H9 (cell line): Measurements from ENCODE around the gene PNKD. TPM values are rescaled to one million over a fixed set of nuclear protein-coding genes. Genes with fewer than 3 reads are reported as not detected.

Experiments
- DNase-seq: peaks from one replicate; pipeline ENCODE4 v3.0.0-alpha.2; 2017
- H2AFZ ChIP-seq: one replicate; pipeline ENCODE4 v1.6.1; 2013; ENCODE audit warnings: mild to moderate bottlenecking, low read length, control low read depth, moderate library complexity
- H2AK5ac ChIP-seq: 2 replicates; pipeline ENCODE4 v1.6.1; 2013; ENCODE audit warnings: low read length, control low read depth, mixed read lengths; ENCODE audit not compliant: insufficient read length
- H2BK120ac ChIP-seq: one replicate; pipeline ENCODE4 v1.6.1; 2013; ENCODE audit warnings: low read depth, mild to moderate bottlenecking, low read length, control low read depth, inconsistent platforms; ENCODE audit not compliant: poor library complexity, severe bottlenecking
- H2BK12ac ChIP-seq: 2 replicates; pipeline ENCODE4 v1.6.1; 2013; ENCODE audit warnings: low read length, control low read depth, mixed read lengths, low read depth; ENCODE audit not compliant: insufficient read length
- H2BK15ac ChIP-seq: 2 replicates; pipeline ENCODE4 v1.6.1; 2013; ENCODE audit warnings: low read depth, low read length, control low read depth
- H2BK20ac ChIP-seq: one replicate; pipeline ENCODE4 v1.6.1; 2013; ENCODE audit warnings: low read depth, mild to moderate bottlenecking, low read length, control low read depth, inconsistent platforms; ENCODE audit not compliant: poor library complexity, severe bottlenecking
- H2BK5ac ChIP-seq: 2 replicates; pipeline ENCODE4 v1.6.1; 2013; ENCODE audit warnings: low read length, control low read depth, mixed read lengths; ENCODE audit not compliant: insufficient read length
- H3K14ac ChIP-seq: 2 replicates; pipeline ENCODE4 v1.6.1; 2013; ENCODE audit warnings: low read length, control low read depth; ENCODE audit not compliant: insufficient read depth
- H3K18ac ChIP-seq: 2 replicates; pipeline ENCODE4 v1.6.1; 2013; ENCODE audit warnings: low read depth, mild to moderate bottlenecking, mixed read lengths, low read length, control low read depth; ENCODE audit not compliant: insufficient read length
- H3K23ac ChIP-seq: 2 replicates; pipeline ENCODE4 v1.6.1; 2013; ENCODE audit warnings: low read length, control low read depth, mixed read lengths, low read depth; ENCODE audit not compliant: insufficient read length
- H3K23me2 ChIP-seq: 2 replicates; pipeline ENCODE4 v1.6.1; 2013; ENCODE audit warnings: low read depth, mild to moderate bottlenecking, mixed read lengths, low read length, control low read depth; ENCODE audit not compliant: insufficient read length, poor library complexity, severe bottlenecking
- H3K27ac ChIP-seq: 2 replicates; pipeline ENCODE4 v1.5.1; 2013; ENCODE audit warnings: low read length, control low read depth, mixed read lengths, low read depth; ENCODE audit not compliant: insufficient read length
- H3K27me3 ChIP-seq: 2 replicates; pipeline ENCODE4 v1.6.1; 2013; ENCODE audit warnings: low read length, control low read depth, inconsistent platforms; ENCODE audit not compliant: insufficient read depth
- H3K4ac ChIP-seq: 2 replicates; pipeline ENCODE4 v1.6.1; 2013; ENCODE audit warnings: low read depth, mild to moderate bottlenecking, control low read depth, inconsistent platforms, low read length, moderate library complexity
- H3K4me1 ChIP-seq: 2 replicates; pipeline ENCODE4 v1.6.1; 2013; ENCODE audit warnings: low read length, control low read depth, inconsistent platforms; ENCODE audit not compliant: insufficient read depth
- H3K4me2 ChIP-seq: 2 replicates; pipeline ENCODE4 v1.6.1; 2013; ENCODE audit warnings: low read length, control low read depth, mixed read lengths; ENCODE audit not compliant: insufficient read length, insufficient read depth
- H3K56ac ChIP-seq: 2 replicates; pipeline ENCODE4 v1.6.1; 2013; ENCODE audit warnings: low read depth, mild to moderate bottlenecking, mixed read lengths, low read length, control low read depth; ENCODE audit not compliant: insufficient read length
- H3K79me1 ChIP-seq: 2 replicates; pipeline ENCODE4 v1.6.1; 2013; ENCODE audit warnings: low read depth, mild to moderate bottlenecking, moderate library complexity, low read length, control low read depth, inconsistent platforms; ENCODE audit not compliant: insufficient read depth, poor library complexity, severe bottlenecking
- H3K79me2 ChIP-seq: 2 replicates; pipeline ENCODE4 v1.6.1; 2013; ENCODE audit warnings: low read length, control low read depth, inconsistent platforms; ENCODE audit not compliant: insufficient read depth
- H3K9ac ChIP-seq: 2 replicates; pipeline ENCODE4 v1.6.1; 2013; ENCODE audit warnings: low read length, control low read depth, mixed read lengths; ENCODE audit not compliant: insufficient read length; ENCODE audit errors: extremely low read depth
- H3K9me3 ChIP-seq: one replicate; pipeline ENCODE4 v1.6.1; 2013; ENCODE audit warnings: low read depth, low read length, inconsistent platforms; ENCODE audit not compliant: control insufficient read depth
- H3T11ph ChIP-seq: one replicate; pipeline ENCODE4 v1.6.1; 2013; ENCODE audit warnings: mild to moderate bottlenecking, low read length, control low read depth, inconsistent platforms
- H4K20me1 ChIP-seq: one replicate; pipeline ENCODE4 v1.6.1; 2013; ENCODE audit not compliant: control insufficient read depth, insufficient read length, insufficient read depth
- H4K5ac ChIP-seq: 2 replicates; pipeline ENCODE4 v1.6.1; 2013; ENCODE audit warnings: low read depth, mild to moderate bottlenecking, mixed read lengths, low read length, control low read depth; ENCODE audit not compliant: insufficient read length
- H4K8ac ChIP-seq: replicated peaks from 2 replicates; pipeline ENCODE4 v1.6.1; 2013; ENCODE audit warnings: low read length, control low read depth, mixed read lengths, low read depth; ENCODE audit not compliant: insufficient read length
- H4K91ac ChIP-seq: 2 replicates; pipeline ENCODE4 v1.6.1; 2013; ENCODE audit warnings: low read depth, mild to moderate bottlenecking, moderate library complexity, mixed read lengths, low read length, control low read depth; ENCODE audit not compliant: insufficient read length
- H3K27ac Mint-ChIP-seq, 3 experiments: 2 replicates in 2 of 3; 3 replicates in 1 of 3; pipeline ENCODE4 v1.8.0; 2020 to 2021; ENCODE audit warnings: mixed read lengths in 3 of 3, mild to moderate bottlenecking in 1 of 3, moderate library complexity in 1 of 3
- H3K27me3 Mint-ChIP-seq: 2 replicates; pipeline ENCODE4 v1.8.0; 2021; ENCODE audit warnings: low read depth, mild to moderate bottlenecking, moderate library complexity, mixed read lengths
- H3K36me3 Mint-ChIP-seq, 3 experiments: 2 replicates in 2 of 3; 3 replicates in 1 of 3; pipeline ENCODE4 v1.8.0; 2020 to 2021; ENCODE audit warnings: low read depth in 3 of 3, mixed read lengths in 3 of 3; ENCODE audit not compliant: insufficient read depth in 1 of 3
- H3K4me1 Mint-ChIP-seq, 2 experiments: 2 replicates each; pipeline ENCODE4 v1.8.0; 2020; ENCODE audit warnings: mixed read lengths in 2 of 2
- H3K4me3 Mint-ChIP-seq, 2 experiments: 2 replicates in 1 of 2; 3 replicates in 1 of 2; pipeline ENCODE4 v1.8.0; 2020 to 2021; ENCODE audit warnings: mild to moderate bottlenecking in 2 of 2, mixed read lengths in 2 of 2, moderate library complexity in 1 of 2
- H3K9me3 Mint-ChIP-seq, 2 experiments: 2 replicates in 1 of 2; 3 replicates in 1 of 2; pipeline ENCODE4 v1.8.0; 2020; ENCODE audit warnings: mild to moderate bottlenecking in 2 of 2, mixed read lengths in 2 of 2, moderate library complexity in 1 of 2
- WGBS: extraction: QIAGEN DNeasy Blood & Tissue Kit; methylation state at CpG from one replicate; pipeline ENCODE4 v1.1.7; 2013; ENCODE audit warnings: missing lambda C conversion rate, low lambda C conversion rate, mixed read lengths; ENCODE audit not compliant: insufficient read length; ENCODE audit errors: extremely low coverage; 5-methylcytosine and 5-hydroxymethylcytosine counted together
- total RNA-seq: library from RNA; stranded (reverse); gene quantifications from 2 replicates; pipeline ENCODE4 v1.2.1, GENCODE V29; 2021
- TF ChIP-seq, protein P1 (sequence below): fragments of 200-600 bp; sonication (generic); conservative IDR thresholded peaks from 3 replicates; pipeline ENCODE4 v1.8.0; 2021; ENCODE audit warnings: antibody characterized with exemption, mild to moderate bottlenecking

PNKD gene
- total RNA-seq, 1 experiment from 2014 or later, result 31.6 TPM

DNA sequence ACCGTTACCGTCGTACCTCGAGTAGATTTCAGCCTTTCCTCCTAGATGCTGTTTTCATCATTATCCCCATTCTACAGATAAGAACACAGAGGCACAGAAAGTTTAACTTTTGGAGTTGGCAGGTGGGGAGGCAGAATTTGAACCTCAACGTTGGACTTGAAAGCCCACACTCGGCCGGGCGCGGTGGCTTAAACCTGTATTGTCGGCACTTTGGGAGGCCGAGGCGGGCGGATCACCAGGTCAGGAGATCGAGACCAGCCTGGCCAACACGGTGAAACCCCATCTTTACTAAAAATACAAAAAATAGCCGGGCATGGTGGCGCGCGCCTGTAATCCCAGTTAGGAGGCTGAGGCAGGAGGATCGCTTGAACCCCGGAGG lies 97.8 kb downstream of the PNKD start:
- Histone ChIP-seq H3K27me3 (no peaks in the 10 kb centered on the region), H2BK5ac (no peak overlapping the region), H3K14ac (0 out of 2 replicates have a peak overlapping the region, but pooled peaks have one; percentile 61), H4K91ac (no peak overlapping the region), H4K8ac (no peak overlapping the region), H3K79me2 (no peaks in the 10 kb centered on the region), H2AK5ac (no peak overlapping the region), H3K79me1 (no peaks in the 10 kb centered on the region), H2BK15ac (no peak overlapping the region; the same call in 1 of the 2 replicates), H3K23ac (no peak overlapping the region), H3K4me2 (peak overlapping the region; percentile 57), H3K4me1 (no peaks in the 10 kb centered on the region), H3K18ac (no peak overlapping the region), H3T11ph (no peak overlapping the region), H3K23me2 (no peaks in the 10 kb centered on the region), H4K5ac (no peak overlapping the region), H3K27ac (no peak overlapping the region), H2BK120ac (no peak overlapping the region), H2BK12ac (no peak overlapping the region), H3K4ac (no peak overlapping the region), H3K56ac (no peak overlapping the region), H4K20me1 (no peaks in the 10 kb centered on the region), H3K9me3 (no peaks in the 10 kb centered on the region), H3K9ac (no peak overlapping the region), H2AFZ (no peak overlapping the region), H2BK20ac (no peak overlapping the region)
- Mint-ChIP-seq H3K36me3 (no peaks in the 10 kb centered on the region), H3K9me3 (no peaks in the 10 kb centered on the region; a peak in 1 of 5 replicates), H3K27ac (no peak overlapping the region), H3K4me1 (peaks cover 9% of the 10 kb centered on the region in 2 experiments), H3K4me3 (peak overlapping the region; percentile 76 to 82), H3K27me3 (peaks cover 4% of the 10 kb centered on the region; the same call in 1 of the 2 replicates)
- DNase-seq, result no peak
- TF ChIP-seq, protein P1, sequence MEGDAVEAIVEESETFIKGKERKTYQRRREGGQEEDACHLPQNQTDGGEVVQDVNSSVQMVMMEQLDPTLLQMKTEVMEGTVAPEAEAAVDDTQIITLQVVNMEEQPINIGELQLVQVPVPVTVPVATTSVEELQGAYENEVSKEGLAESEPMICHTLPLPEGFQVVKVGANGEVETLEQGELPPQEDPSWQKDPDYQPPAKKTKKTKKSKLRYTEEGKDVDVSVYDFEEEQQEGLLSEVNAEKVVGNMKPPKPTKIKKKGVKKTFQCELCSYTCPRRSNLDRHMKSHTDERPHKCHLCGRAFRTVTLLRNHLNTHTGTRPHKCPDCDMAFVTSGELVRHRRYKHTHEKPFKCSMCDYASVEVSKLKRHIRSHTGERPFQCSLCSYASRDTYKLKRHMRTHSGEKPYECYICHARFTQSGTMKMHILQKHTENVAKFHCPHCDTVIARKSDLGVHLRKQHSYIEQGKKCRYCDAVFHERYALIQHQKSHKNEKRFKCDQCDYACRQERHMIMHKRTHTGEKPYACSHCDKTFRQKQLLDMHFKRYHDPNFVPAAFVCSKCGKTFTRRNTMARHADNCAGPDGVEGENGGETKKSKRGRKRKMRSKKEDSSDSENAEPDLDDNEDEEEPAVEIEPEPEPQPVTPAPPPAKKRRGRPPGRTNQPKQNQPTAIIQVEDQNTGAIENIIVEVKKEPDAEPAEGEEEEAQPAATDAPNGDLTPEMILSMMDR, result no peak
- no CpG with 5 or more reads among the region's 21 CpGs for WGBS
